BLaER1 treated with 17β-estradiol and CSF1 and Interleukin-3, amounts not matched to agents 10 nM and 100 nM (cell line): Measurements from ENCODE around the gene ACTR1B.
A peak's percentile ranks its signal among the peaks of the same experiment; 100 is the strongest.
"Not testable (repeated sequence)": the region's sequence is repeated elsewhere in the genome, so short reads cannot be mapped to it uniquely, and the experiment has no call there.

Experiments used
- H3K27ac ChIP-seq, 11 experiments: shearing (Covaris generic); formaldehyde crosslinking; 2 replicates each; pipeline ENCODE4 v1.8.1; 2022
- H3K27me3 ChIP-seq, 11 experiments: shearing (Covaris generic); formaldehyde crosslinking; 2 replicates each; pipeline ENCODE4 v1.8.1; 2022
- H3K36me3 ChIP-seq, 11 experiments: shearing (Covaris generic); formaldehyde crosslinking; 2 replicates each; pipeline ENCODE4 v1.8.1; 2022
- H3K4me1 ChIP-seq, 10 experiments: shearing (Covaris generic); formaldehyde crosslinking; 2 replicates each; pipeline ENCODE4 v1.8.1; 2022
- H3K4me2 ChIP-seq, 11 experiments: shearing (Covaris generic); formaldehyde crosslinking; 2 replicates each; pipeline ENCODE4 v1.8.1; 2022
- H3K4me3 ChIP-seq, 10 experiments: shearing (Covaris generic); formaldehyde crosslinking; 2 replicates each; pipeline ENCODE4 v1.8.1; 2022
- H3K9ac ChIP-seq, 11 experiments: shearing (Covaris generic); formaldehyde crosslinking; 2 replicates each; pipeline ENCODE4 v1.8.1; 2022
- H3K9me3 ChIP-seq, 11 experiments: shearing (Covaris generic); formaldehyde crosslinking; replicated peaks in 1 of 11; 2 replicates each; pipeline ENCODE4 v1.8.1; 2022
- H4K20me1 ChIP-seq, 11 experiments: shearing (Covaris generic); formaldehyde crosslinking; 2 replicates each; pipeline ENCODE4 v1.8.1; 2022
- Cebpa-rat ChIP-seq, 11 experiments: shearing (Covaris generic); IDR thresholded peaks; 2 replicates each; pipeline ENCODE4 v1.8.1; 2022

ACTR1B gene

GRCh38 chr2:97663962-97664635 lies at the start of gene ACTR1B:
TSS of gene ACTR1B (minus strand) at chr2:97664044. CDS start at chr2:97663890, 154 bp downstream.
- H3K9ac ChIP-seq: peak within 1 kb of the TSS; percentile 91 to 98 (median 94)
- H3K27me3 ChIP-seq: no peaks in the 10 kb centered on the region
- TF ChIP-seq Cebpa-rat (IDR thresholded peaks at IDR 0.05): no peak
- peaks cover 7 to 28% (median 20%) of the 10 kb centered on the region in 11 experiments; a peak in 21 of 22 replicates for H3K36me3 ChIP-seq
- peak within 1 kb of the TSS; percentile 77 to 95 (median 88) for H3K4me3 ChIP-seq
- peak within 1 kb of the TSS; percentile 84 to 96 (median 94) for H3K27ac ChIP-seq
- H3K4me1 ChIP-seq: peaks cover 30 to 42% (median 37%) of the 10 kb centered on the region in 10 experiments
- no peaks in the 10 kb centered on the region for H3K9me3 ChIP-seq
- H4K20me1 ChIP-seq: peaks cover 0 to 38% (median 26%) of the 10 kb centered on the region in 11 experiments; a peak in 14 of 22 replicates
- peak within 1 kb of the TSS; percentile 90 to 99 (median 97) for H3K4me2 ChIP-seq

- Histone ChIP-seq H3K4me2 (peak overlapping the region; percentile 61 to 98 (median 92)), H3K4me3 (peak overlapping the region in 6 of 10 experiments; percentile 46 to 62 (median 55); a peak in 11 of 20 replicates), H3K4me1 (peaks cover 34 to 100% (median 98%) of the 10 kb centered on the region in 10 experiments), H4K20me1 (no peaks in the 10 kb centered on the region), H3K27ac (peak overlapping the region; percentile 69 to 99 (median 95); a peak in 21 of 22 replicates), H3K27me3 (no peaks in the 10 kb centered on the region), H3K36me3 (no peaks in the 10 kb centered on the region), H3K9ac (peak overlapping the region; percentile 77 to 95 (median 89); a peak in 21 of 22 replicates), H3K9me3 (no peaks in the 10 kb centered on the region)
- no peak for TF ChIP-seq Cebpa-rat (IDR thresholded peaks at IDR 0.05)
Observed at GRCh38 chr2:97712693-97713295, 49.0 kb upstream of the ACTR1B start.

DNA sequence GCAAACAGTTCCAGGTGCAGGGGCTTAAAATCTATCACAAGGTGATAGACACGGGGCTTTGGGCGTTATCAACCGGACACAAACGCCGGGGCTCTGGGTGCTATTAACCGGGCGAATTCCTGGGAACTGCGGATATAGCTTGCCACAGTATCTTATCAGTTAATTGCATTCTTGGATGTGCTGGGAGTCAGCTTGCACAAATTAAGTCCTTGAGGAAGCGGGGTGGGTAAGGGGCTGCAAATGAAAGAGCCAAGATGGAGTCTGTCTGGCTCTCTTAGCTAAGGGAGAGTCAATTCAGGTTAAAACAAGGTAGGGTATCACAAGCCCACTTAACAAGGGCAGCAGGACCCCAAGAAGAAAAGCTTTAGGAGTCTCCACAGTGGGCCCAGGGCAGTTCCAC lies 48.3 kb upstream of the ACTR1B start:
- Histone ChIP-seq H3K9ac (peak overlapping the region in 8 of 11 experiments; percentile 85 to 95 (median 90); a peak in 16 of 22 replicates), H3K4me3 (peak overlapping the region in 1 of 10 experiments; percentile 62; a peak in 1 of 20 replicates), H3K4me2 (peak overlapping the region; percentile 61 to 98 (median 92); a peak in 21 of 22 replicates), H3K27ac (peak overlapping the region in 9 of 11 experiments; percentile 87 to 99 (median 95); a peak in 18 of 22 replicates), H3K4me1 (peaks cover 34 to 100% (median 98%) of the 10 kb centered on the region in 10 experiments)
- H3K9me3 ChIP-seq, H3K27me3 ChIP-seq, H4K20me1 ChIP-seq, H3K36me3 ChIP-seq: not testable (repeated sequence)

DNA sequence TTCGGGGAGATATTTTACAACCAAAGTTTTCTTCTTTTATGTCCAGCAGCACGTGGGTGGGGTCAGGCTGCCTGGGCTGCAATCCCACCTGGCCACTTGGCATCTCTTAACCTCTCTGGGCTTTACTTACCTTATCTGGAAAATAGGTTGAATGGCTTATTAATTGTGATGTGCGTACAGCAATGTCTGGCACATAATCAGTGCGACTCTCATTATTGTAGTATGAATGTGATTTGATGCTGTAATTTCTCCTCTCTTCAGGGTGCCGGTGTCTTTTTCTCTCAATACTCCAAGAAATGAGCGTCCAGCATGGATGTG lies 47.5 kb upstream of the ACTR1B start:
- no peaks in the 10 kb centered on the region for H3K9me3 ChIP-seq
- peak overlapping the region in 4 of 11 experiments; percentile 29 to 99 (median 96); a peak in 5 of 22 replicates for H3K27ac ChIP-seq
- H4K20me1 ChIP-seq: no peaks in the 10 kb centered on the region
- H3K9ac ChIP-seq: peak overlapping the region in 4 of 11 experiments; percentile 19 to 44 (median 22); a peak in 4 of 22 replicates
- no peaks in the 10 kb centered on the region for H3K36me3 ChIP-seq
- H3K27me3 ChIP-seq: no peaks in the 10 kb centered on the region
- peaks cover 37 to 99% (median 97%) of the 10 kb centered on the region in 10 experiments for H3K4me1 ChIP-seq
- TF ChIP-seq Cebpa-rat (IDR thresholded peaks at IDR 0.05): no peak
- no peak overlapping the region for H3K4me3 ChIP-seq
- H3K4me2 ChIP-seq: peak overlapping the region in 7 of 11 experiments; percentile 17 to 98 (median 88); a peak in 13 of 22 replicates

- Histone ChIP-seq H3K27ac (peak overlapping the region in 3 of 11 experiments; percentile 7 to 43 (median 32); a peak in 1 of 22 replicates), H3K36me3 (no peaks in the 10 kb centered on the region), H3K9me3 (no peaks in the 10 kb centered on the region), H4K20me1 (no peaks in the 10 kb centered on the region), H3K9ac (peak overlapping the region in 3 of 11 experiments; percentile 12 to 43 (median 21); a peak in 2 of 22 replicates), H3K27me3 (no peaks in the 10 kb centered on the region), H3K4me3 (no peak overlapping the region), H3K4me2 (peak overlapping the region; percentile 6 to 97 (median 65)), H3K4me1 (peaks cover 47 to 93% (median 87%) of the 10 kb centered on the region in 10 experiments)
- TF ChIP-seq Cebpa-rat (IDR thresholded peaks at IDR 0.05): no peak
Observed at GRCh38 chr2:97708608-97709007, 44.8 kb upstream of the ACTR1B start.

DNA sequence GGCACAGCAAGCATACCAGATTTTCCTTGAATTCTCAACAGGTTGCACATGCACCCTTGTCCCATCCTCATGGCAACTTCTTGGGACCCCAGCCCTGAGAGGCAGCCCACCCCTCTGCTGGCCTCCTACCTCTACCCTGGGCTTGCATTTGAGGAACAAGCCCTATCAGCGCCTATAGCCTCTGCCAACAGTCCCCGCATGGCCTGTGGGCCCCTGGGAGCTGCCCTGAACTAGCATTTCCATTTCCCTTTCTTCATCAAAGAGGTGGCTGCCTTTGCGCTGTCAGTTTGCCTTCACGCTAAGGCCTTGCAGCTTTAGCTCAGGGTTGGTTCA lies 44.2 kb upstream of the ACTR1B start:
- Histone ChIP-seq H3K27me3 (no peaks in the 10 kb centered on the region), H3K4me3 (no peak overlapping the region), H3K9ac (peak overlapping the region in 5 of 11 experiments; percentile 6 to 43 (median 21); a peak in 5 of 22 replicates), H3K4me2 (peak overlapping the region; percentile 6 to 97 (median 65)), H3K27ac (peak overlapping the region in 4 of 11 experiments; percentile 4 to 43 (median 32); a peak in 3 of 22 replicates), H3K4me1 (peaks cover 43 to 93% (median 87%) of the 10 kb centered on the region in 10 experiments), H4K20me1 (no peaks in the 10 kb centered on the region), H3K36me3 (no peaks in the 10 kb centered on the region), H3K9me3 (no peaks in the 10 kb centered on the region)
- TF ChIP-seq Cebpa-rat (IDR thresholded peaks at IDR 0.05): no peak

DNA sequence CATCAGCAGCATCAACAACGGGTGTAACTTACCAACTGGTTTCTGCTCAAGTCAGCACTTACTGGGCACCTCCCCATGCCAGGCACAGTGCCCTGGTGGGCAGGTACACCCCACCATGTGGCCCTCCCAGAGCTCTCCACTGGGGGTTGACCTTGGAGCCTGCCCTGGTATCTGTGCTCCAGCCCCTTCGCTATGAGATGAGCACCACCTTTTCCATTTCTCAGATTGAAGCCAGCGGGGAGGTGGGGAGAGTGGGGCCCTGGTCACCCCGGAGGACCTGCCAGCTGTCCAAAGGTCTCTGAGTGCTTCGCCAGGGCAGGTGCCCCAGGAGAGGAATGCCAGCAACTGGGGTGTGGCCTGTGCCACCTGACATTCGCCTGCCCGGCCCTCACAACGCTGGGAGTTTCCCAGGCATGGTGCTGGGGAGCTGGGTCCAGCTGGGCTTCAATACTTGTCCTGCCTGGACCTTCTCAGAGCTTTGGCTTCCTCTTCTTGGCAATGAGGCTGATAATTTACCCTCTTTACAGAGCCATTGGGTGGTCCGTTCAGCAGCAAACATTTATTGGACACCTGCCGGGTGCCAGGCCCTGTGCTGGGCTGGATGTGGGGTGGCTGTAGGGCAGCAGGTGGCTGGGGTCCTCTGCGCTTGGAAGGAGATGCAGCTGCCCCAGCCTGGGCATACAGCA lies 43.7 kb upstream of the ACTR1B start:
- Histone ChIP-seq H3K4me1 (peaks cover 41 to 93% (median 87%) of the 10 kb centered on the region in 10 experiments), H3K36me3 (no peaks in the 10 kb centered on the region), H3K9me3 (no peaks in the 10 kb centered on the region), H3K4me3 (no peak overlapping the region), H3K27me3 (no peaks in the 10 kb centered on the region), H3K4me2 (peak overlapping the region; percentile 6 to 97 (median 65)), H3K9ac (peak overlapping the region in 2 of 11 experiments; percentile 21 to 34; a peak in 2 of 22 replicates), H3K27ac (peak overlapping the region in 3 of 11 experiments; percentile 1 to 43 (median 33); a peak in 2 of 22 replicates), H4K20me1 (no peaks in the 10 kb centered on the region)
- no peak for TF ChIP-seq Cebpa-rat (IDR thresholded peaks at IDR 0.05)

DNA sequence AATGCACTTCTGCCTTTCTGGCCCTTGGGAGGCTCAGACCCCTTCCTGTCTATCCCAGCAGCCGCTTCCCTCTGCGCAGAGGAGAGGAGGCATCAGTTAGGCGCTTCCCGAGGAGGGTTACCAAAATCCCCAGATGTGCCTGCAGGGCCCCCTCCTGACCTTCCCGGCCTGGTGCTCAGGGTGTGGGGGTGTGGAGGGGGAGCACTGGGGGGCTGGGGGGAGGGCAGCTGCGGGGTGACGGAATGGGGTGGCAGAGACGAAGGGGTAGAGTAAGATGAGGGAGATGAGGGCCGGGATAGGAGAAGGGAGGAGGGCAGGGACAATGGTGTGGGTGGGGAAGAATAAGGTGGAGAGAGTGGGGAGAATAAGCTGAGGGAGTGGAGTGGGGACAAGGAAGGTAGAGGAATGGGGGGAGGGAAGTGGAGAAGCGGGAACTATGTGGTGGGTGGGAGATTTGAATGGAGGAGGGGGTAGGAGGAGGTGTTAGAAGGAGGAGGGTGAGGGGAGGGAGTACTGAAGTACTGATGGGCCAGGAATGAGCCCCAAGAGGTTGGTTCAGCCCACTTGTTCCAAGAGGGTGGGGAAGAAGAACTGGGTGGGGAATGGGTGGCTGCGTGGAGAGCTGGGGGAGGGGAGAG lies 43.0 kb upstream of the ACTR1B start:
- Histone ChIP-seq H3K27me3 (no peaks in the 10 kb centered on the region), H3K36me3 (no peaks in the 10 kb centered on the region), H3K4me3 (no peak overlapping the region), H3K4me2 (peak overlapping the region in 10 of 11 experiments; percentile 12 to 97 (median 73); a peak in 19 of 22 replicates), H3K27ac (no peak overlapping the region), H3K9ac (no peak overlapping the region), H4K20me1 (no peaks in the 10 kb centered on the region), H3K4me1 (peaks cover 45 to 93% (median 88%) of the 10 kb centered on the region in 10 experiments), H3K9me3 (no peaks in the 10 kb centered on the region)
- TF ChIP-seq Cebpa-rat (IDR thresholded peaks at IDR 0.05): no peak
